ENCODE results near the gene KRTAP10-9. TPM values are rescaled to one million over a fixed set of nuclear protein-coding genes. Genes with fewer than 3 reads are reported as not detected.
"Not testable (repeated sequence)": the region's sequence is repeated elsewhere in the genome, so short reads cannot be mapped to it uniquely, and the experiment has no call there.

Gene KRTAP10-9
- total RNA-seq, 1 experiment from 2014 or later = not detected

DNA sequence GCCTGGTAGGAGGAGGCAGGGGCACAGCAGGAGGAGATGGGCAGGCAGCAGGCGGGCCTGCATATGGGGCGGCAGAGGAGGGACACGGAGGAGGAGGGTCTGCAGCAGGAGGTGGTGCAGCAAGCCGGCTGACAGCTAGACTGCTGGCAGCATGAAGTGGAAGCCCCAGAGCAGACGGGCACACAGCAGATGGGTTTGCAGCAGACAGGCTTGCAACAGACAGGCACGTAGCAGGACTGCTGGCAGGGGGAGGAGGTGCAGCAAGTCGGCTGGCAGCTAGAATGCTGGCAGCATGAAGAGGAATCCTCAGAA is 47.1 kb upstream of the KRTAP10-9 start:
- Histone ChIP-seq H3K27me3 (replicated peaks; ENCODE audit: insufficient read depth, low read depth, low read length, poor library complexity) (no peaks in the 10 kb centered on the region), H3K4me1 (ENCODE audit: insufficient read depth, low read length, poor library complexity, severe bottlenecking) (no peaks in the 10 kb centered on the region), H3K4me3 (ENCODE audit: low read depth, low read length, poor library complexity, severe bottlenecking) (no peak overlapping the region), H3K36me3 (ENCODE audit: insufficient read depth, low read length, poor library complexity, severe bottlenecking) (no peaks in the 10 kb centered on the region), H3K27ac (ENCODE audit: low read depth, low read length, poor library complexity, severe bottlenecking) (no peak overlapping the region), H3K9me3 (ENCODE audit: low read depth, low read length, poor library complexity, severe bottlenecking) (peaks cover 13% of the 10 kb centered on the region)
- intact Hi-C loops (cut with micrococcal nuclease; ENCODE audit: unreplicated experiment) = no loop called here
- TF ChIP-seq, protein P1, sequence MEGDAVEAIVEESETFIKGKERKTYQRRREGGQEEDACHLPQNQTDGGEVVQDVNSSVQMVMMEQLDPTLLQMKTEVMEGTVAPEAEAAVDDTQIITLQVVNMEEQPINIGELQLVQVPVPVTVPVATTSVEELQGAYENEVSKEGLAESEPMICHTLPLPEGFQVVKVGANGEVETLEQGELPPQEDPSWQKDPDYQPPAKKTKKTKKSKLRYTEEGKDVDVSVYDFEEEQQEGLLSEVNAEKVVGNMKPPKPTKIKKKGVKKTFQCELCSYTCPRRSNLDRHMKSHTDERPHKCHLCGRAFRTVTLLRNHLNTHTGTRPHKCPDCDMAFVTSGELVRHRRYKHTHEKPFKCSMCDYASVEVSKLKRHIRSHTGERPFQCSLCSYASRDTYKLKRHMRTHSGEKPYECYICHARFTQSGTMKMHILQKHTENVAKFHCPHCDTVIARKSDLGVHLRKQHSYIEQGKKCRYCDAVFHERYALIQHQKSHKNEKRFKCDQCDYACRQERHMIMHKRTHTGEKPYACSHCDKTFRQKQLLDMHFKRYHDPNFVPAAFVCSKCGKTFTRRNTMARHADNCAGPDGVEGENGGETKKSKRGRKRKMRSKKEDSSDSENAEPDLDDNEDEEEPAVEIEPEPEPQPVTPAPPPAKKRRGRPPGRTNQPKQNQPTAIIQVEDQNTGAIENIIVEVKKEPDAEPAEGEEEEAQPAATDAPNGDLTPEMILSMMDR (conservative IDR thresholded peaks at IDR 0.05; ENCODE audit: low read depth, low read length) = no peak
- TF ChIP-seq EZH2 (IDR thresholded peaks at IDR 0.05; ENCODE audit: borderline replicate concordance, low read depth, low read length, poor library complexity, severe bottlenecking) = no peak
- no TSS peak for BruUV-seq (replicated peaks)
- ChIA-PET POLR2A (ENCODE audit: low non-redundant PET) (no interaction called here), CTCF (no interaction called here)
- no peak for DNase-seq (ENCODE audit: low spot score)

- CTCF ChIA-PET; H3K4me3 ChIP-seq (ENCODE audit: low read depth, low read length, poor library complexity, severe bottlenecking); DNase-seq (ENCODE audit: low spot score); POLR2A ChIA-PET (ENCODE audit: low non-redundant PET); intact Hi-C loops (cut with micrococcal nuclease; ENCODE audit: unreplicated experiment); H3K4me1 ChIP-seq (ENCODE audit: insufficient read depth, low read length, poor library complexity, severe bottlenecking); H3K27ac ChIP-seq (ENCODE audit: low read depth, low read length, poor library complexity, severe bottlenecking); H3K36me3 ChIP-seq (ENCODE audit: insufficient read depth, low read length, poor library complexity, severe bottlenecking); H3K27me3 ChIP-seq (replicated peaks; ENCODE audit: insufficient read depth, low read depth, low read length, poor library complexity); BruUV-seq (replicated peaks): not testable (repeated sequence)
- H3K9me3 ChIP-seq (ENCODE audit: low read depth, low read length, poor library complexity, severe bottlenecking) = peaks cover 13% of the 10 kb centered on the region
These were observed 46.6 kb upstream of the KRTAP10-9 start, which contains the start of gene KRTAP10-5 for GRCh38 chr21:44580231-44580821. TSS of gene KRTAP10-5 (minus strand) at chr21:44580604. CDS start at chr21:44580578, 26 bp downstream.

DNA sequence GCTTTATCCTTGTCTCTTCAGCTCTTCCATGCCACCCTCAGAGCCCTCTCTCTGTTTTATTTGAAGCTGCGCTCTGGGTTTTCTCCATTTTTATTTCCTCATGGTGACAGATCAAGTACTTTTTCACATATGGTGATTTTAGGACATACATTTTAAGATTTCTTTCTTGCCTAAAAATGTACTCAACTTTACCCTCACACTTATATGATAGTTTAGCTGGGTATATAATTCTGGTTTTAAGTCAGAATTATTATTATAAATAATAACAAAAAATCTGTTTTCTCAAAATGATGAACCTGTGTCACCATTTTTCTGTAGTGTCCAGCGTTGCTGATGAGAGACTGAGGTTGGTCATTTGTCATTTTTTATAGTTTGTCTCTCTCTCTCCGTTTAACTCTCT is 45.7 kb upstream of the KRTAP10-9 start:
- CTCF ChIA-PET = no interaction called here
- POLR2A ChIA-PET (ENCODE audit: low non-redundant PET) = no interaction called here
- no peak for DNase-seq (ENCODE audit: low spot score)
- Histone ChIP-seq H3K4me1 (ENCODE audit: insufficient read depth, low read length, poor library complexity, severe bottlenecking) (no peaks in the 10 kb centered on the region), H3K9me3 (ENCODE audit: low read depth, low read length, poor library complexity, severe bottlenecking) (peaks cover 13% of the 10 kb centered on the region), H3K27ac (ENCODE audit: low read depth, low read length, poor library complexity, severe bottlenecking) (no peak overlapping the region), H3K4me3 (ENCODE audit: low read depth, low read length, poor library complexity, severe bottlenecking) (no peak overlapping the region), H3K27me3 (replicated peaks; ENCODE audit: insufficient read depth, low read depth, low read length, poor library complexity) (no peaks in the 10 kb centered on the region), H3K36me3 (ENCODE audit: insufficient read depth, low read length, poor library complexity, severe bottlenecking) (no peaks in the 10 kb centered on the region)
- intact Hi-C loops (cut with micrococcal nuclease; ENCODE audit: unreplicated experiment) = no loop called here
- TF ChIP-seq EZH2 (IDR thresholded peaks at IDR 0.05; ENCODE audit: borderline replicate concordance, low read depth, low read length, poor library complexity, severe bottlenecking) = no peak
- TF ChIP-seq, protein P1 (conservative IDR thresholded peaks at IDR 0.05; ENCODE audit: low read depth, low read length) = no peak
- BruUV-seq (replicated peaks) = no TSS peak

DNA sequence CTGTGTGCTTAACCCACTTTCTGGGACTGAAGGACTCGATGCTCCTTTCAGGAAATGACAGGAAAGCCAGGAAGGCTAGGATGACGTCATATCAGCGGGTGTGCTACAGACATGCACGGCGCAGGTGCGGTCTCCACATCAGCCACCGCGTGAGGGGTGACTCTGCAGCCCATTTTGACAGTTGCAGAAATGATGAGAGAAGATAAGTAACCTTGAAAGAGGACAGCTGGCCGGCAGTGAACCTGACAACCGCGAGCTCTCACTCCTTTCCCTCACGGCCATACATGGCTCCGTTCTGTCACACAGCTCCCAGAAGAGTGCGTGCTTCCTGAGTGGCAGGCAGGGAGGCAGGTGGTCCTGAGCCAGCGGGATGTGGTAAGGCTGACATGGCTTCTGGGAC is 44.8 kb upstream of the KRTAP10-9 start:
- no peak for DNase-seq (ENCODE audit: low spot score)
- BruUV-seq (replicated peaks) = no TSS peak

More for the DNA sequence above, 44.8 kb upstream of the KRTAP10-9 start:
- Histone ChIP-seq H3K4me3 (ENCODE audit: low read depth, low read length, poor library complexity, severe bottlenecking) (no peak overlapping the region), H3K4me1 (ENCODE audit: insufficient read depth, low read length, poor library complexity, severe bottlenecking) (no peaks in the 10 kb centered on the region), H3K36me3 (ENCODE audit: insufficient read depth, low read length, poor library complexity, severe bottlenecking) (no peaks in the 10 kb centered on the region), H3K27ac (ENCODE audit: low read depth, low read length, poor library complexity, severe bottlenecking) (no peak overlapping the region), H3K9me3 (ENCODE audit: low read depth, low read length, poor library complexity, severe bottlenecking) (peaks cover 13% of the 10 kb centered on the region), H3K27me3 (replicated peaks; ENCODE audit: insufficient read depth, low read depth, low read length, poor library complexity) (no peaks in the 10 kb centered on the region)
- intact Hi-C loops (cut with micrococcal nuclease; ENCODE audit: unreplicated experiment) = no loop called here
- no peak for TF ChIP-seq EZH2 (IDR thresholded peaks at IDR 0.05; ENCODE audit: borderline replicate concordance, low read depth, low read length, poor library complexity, severe bottlenecking)
- TF ChIP-seq, protein P1 (conservative IDR thresholded peaks at IDR 0.05; ENCODE audit: low read depth, low read length) = no peak
- CTCF ChIA-PET = no interaction called here
- POLR2A ChIA-PET (ENCODE audit: low non-redundant PET) = no interaction called here
